NOMO-1 (cell line): ENCODE results near the gene APEH.
A peak's percentile ranks its signal among the peaks of the same experiment; 100 is the strongest.
"Not testable (repeated sequence)": the region's sequence is repeated elsewhere in the genome, so short reads cannot be mapped to it uniquely, and the experiment has no call there.

ENCODE experiments used
- DNase-seq, 2 experiments: peaks; one replicate each; lab custom pipeline; 2025; ENCODE audit not compliant: unreplicated experiment in 2 of 2; lab: John Stamatoyannopoulos, UW

Gene APEH

GRCh38 chr3:49667701-49668413 lies 6.3 kb upstream of the APEH start:
- DNase-seq = no peak

GRCh38 chr3:49668414-49668797 lies 5.7 kb upstream of the APEH start:
- DNase-seq = peak in 1 of 2 experiments; percentile 2

GRCh38 chr3:49668861-49669260 lies 5.3 kb upstream of the APEH start:
- no peak for DNase-seq

- no peak for DNase-seq
These were observed 4.8 kb upstream of the APEH start for GRCh38 chr3:49669352-49669751.

GRCh38 chr3:49670940-49671290 lies 3.2 kb upstream of the APEH start:
- no peak for DNase-seq

- DNase-seq = no peak
These were observed 2.6 kb upstream of the APEH start for GRCh38 chr3:49671291-49672288.

GRCh38 chr3:49673121-49673714 lies 933 bp upstream of the APEH start:
- no peak for DNase-seq

- no peak for DNase-seq
These were observed 389 bp downstream of the APEH start for GRCh38 chr3:49674497-49674983.

GRCh38 chr3:49675912-49676311 lies 1.8 kb downstream of the APEH start:
- DNase-seq = no peak

GRCh38 chr3:49680493-49681231 lies 6.5 kb downstream of the APEH start:
- DNase-seq = no peak

- DNase-seq = no peak
These were observed 7.0 kb downstream of the APEH start for GRCh38 chr3:49681232-49681522.

- DNase-seq = no peak
These were observed 7.4 kb downstream of the APEH start for GRCh38 chr3:49681543-49681942.

- DNase-seq = no peak
These were observed 9.0 kb downstream of the APEH start for GRCh38 chr3:49683162-49683561.

GRCh38 chr3:49684453-49684852 lies 10.3 kb downstream of the APEH start:
- not testable (repeated sequence) for DNase-seq

GRCh38 chr3:49685103-49685502 lies 11.0 kb downstream of the APEH start:
- not testable (repeated sequence) for DNase-seq

- DNase-seq = not testable (repeated sequence)
These were observed 11.7 kb downstream of the APEH start for GRCh38 chr3:49685846-49686245.

GRCh38 chr3:49686346-49686745 lies 12.2 kb downstream of the APEH start:
- not testable (repeated sequence) for DNase-seq

- DNase-seq = not testable (repeated sequence)
These were observed 12.7 kb downstream of the APEH start for GRCh38 chr3:49686769-49687423.

GRCh38 chr3:49687424-49687795 lies 13.3 kb downstream of the APEH start:
- DNase-seq = not testable (repeated sequence)

- not testable (repeated sequence) for DNase-seq
These were observed 14.3 kb downstream of the APEH start for GRCh38 chr3:49688338-49689045.
